Stomach (tissue), 4 donors: ENCODE data around the gene KIR3DL1.
"Not testable (repeated sequence)": the region's sequence is repeated elsewhere in the genome, so short reads cannot be mapped to it uniquely, and the experiment has no call there.

Experiments
- EP300 ChIP-seq: sonication (generic); formaldehyde crosslinking; IDR thresholded peaks from one replicate; pipeline ENCODE4 v1.6.1; 2017; ENCODE audit warnings: antibody characterized with exemption
- POLR2A ChIP-seq, 4 donors: fragments of 450-650 bp; IDR thresholded peaks; one replicate each; pipeline ENCODE4 v1.6.1; 2016; ENCODE audit warnings: antibody characterized with exemption in 4 of 4, control low read depth in 2 of 4, mild to moderate bottlenecking in 1 of 4, moderate library complexity in 1 of 4
- TF ChIP-seq, protein P1 (sequence below), 7 experiments: fragments of 450-650 bp in 4 of 7; fragments of 200-600 bp in 3 of 7; sonication (generic) in 3 of 7; IDR thresholded peaks; one replicate each; pipeline ENCODE4 v1.5.1; 2016 to 2019; ENCODE audit warnings: antibody characterized with exemption in 7 of 7, control low read depth in 2 of 7, mild to moderate bottlenecking in 1 of 7

DNA sequence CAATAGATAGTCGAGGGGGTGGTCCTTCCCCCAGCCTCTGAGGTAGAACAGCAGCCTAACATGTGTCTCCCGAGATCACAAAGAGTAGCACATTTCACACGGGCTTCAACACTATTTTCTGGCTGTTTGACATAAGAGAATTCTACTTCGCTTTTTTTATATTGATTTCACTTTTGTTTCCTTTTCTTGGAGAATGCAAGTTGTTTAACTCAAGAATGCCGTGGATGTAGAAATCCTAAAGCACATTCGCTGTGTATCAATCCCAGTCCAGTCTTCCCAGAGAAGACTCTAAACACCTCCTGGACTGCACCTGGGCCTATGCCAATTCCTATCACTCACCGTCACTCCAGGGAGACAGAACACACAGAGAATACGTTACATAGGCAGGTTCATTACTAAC lies 11.8 kb downstream of the KIR3DL1 start:
- TF ChIP-seq, protein P1, sequence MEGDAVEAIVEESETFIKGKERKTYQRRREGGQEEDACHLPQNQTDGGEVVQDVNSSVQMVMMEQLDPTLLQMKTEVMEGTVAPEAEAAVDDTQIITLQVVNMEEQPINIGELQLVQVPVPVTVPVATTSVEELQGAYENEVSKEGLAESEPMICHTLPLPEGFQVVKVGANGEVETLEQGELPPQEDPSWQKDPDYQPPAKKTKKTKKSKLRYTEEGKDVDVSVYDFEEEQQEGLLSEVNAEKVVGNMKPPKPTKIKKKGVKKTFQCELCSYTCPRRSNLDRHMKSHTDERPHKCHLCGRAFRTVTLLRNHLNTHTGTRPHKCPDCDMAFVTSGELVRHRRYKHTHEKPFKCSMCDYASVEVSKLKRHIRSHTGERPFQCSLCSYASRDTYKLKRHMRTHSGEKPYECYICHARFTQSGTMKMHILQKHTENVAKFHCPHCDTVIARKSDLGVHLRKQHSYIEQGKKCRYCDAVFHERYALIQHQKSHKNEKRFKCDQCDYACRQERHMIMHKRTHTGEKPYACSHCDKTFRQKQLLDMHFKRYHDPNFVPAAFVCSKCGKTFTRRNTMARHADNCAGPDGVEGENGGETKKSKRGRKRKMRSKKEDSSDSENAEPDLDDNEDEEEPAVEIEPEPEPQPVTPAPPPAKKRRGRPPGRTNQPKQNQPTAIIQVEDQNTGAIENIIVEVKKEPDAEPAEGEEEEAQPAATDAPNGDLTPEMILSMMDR (IDR thresholded peaks at IDR 0.05), result not testable (repeated sequence)
- TF ChIP-seq EP300; POLR2A (IDR thresholded peaks at IDR 0.05): not testable (repeated sequence)
